Adrenal gland (tissue), 12 donors: ENCODE results near the gene KCTD1. TPM values are rescaled to one million over a fixed set of nuclear protein-coding genes. Genes with fewer than 3 reads are reported as not detected.

ENCODE experiments used
- DNase-seq, 7 donors: peaks; one replicate each; pipeline ENCODE4 v3.0.0-alpha.2; 2019 to 2020
- H3K27ac ChIP-seq, 5 donors: fragments of 200-600 bp; sonication (generic) in 4 of 5; 1 replicate in 3 of 5; 2 replicates in 2 of 5; pipeline versions ENCODE4 v1.5.1 to v1.8.0; 2016 to 2020; ENCODE audit warnings: mild to moderate bottlenecking in 1 of 5
- H3K27me3 ChIP-seq: fragments of 200-600 bp; 2 replicates; pipeline ENCODE4 v1.8.0; 2021
- H3K36me3 ChIP-seq, 2 donors: fragments of 200-600 bp; replicated peaks in 1 of 2; 1 replicate in 1 of 2; 2 replicates in 1 of 2; pipeline versions ENCODE4 v1.5.1 to v1.8.0; 2018 to 2022
- H3K4me1 ChIP-seq, 2 donors: fragments of 200-600 bp; replicated peaks in 1 of 2; 1 replicate in 1 of 2; 2 replicates in 1 of 2; pipeline versions ENCODE4 v1.5.1 to v1.8.0; 2018 to 2021
- H3K4me3 ChIP-seq, 4 donors: fragments of 200-600 bp; sonication (generic) in 3 of 4; one replicate each; pipeline ENCODE4 v1.5.1; 2016 to 2018
- H3K9me3 ChIP-seq, 3 donors: fragments of 200-600 bp; sonication (generic) in 1 of 3; replicated peaks in 1 of 3; 1 replicate in 2 of 3; 2 replicates in 1 of 3; pipeline versions ENCODE4 v1.5.1 to v1.8.0; 2016 to 2021
- CTCF ChIP-seq, 6 experiments: fragments of 450-650 bp in 4 of 6; fragments of 200-600 bp in 2 of 6; sonication (generic) in 1 of 6; IDR thresholded peaks; 1 replicate in 5 of 6; 2 replicates in 1 of 6; pipeline versions ENCODE4 v1.5.1 to v1.8.0; 2016 to 2021; ENCODE audit warnings: antibody characterized with exemption in 6 of 6, mild to moderate bottlenecking in 2 of 6, moderate library complexity in 1 of 6
- POLR2A ChIP-seq, 2 donors: fragments of 450-650 bp; IDR thresholded peaks; one replicate each; pipeline ENCODE4 v1.6.1; 2017; ENCODE audit warnings: antibody characterized with exemption in 2 of 2, mild to moderate bottlenecking in 2 of 2, moderate library complexity in 1 of 2
- WGBS, 4 donors: extraction: QIAGEN DNeasy Blood & Tissue Kit in 2 of 4; methylation state at CpG; one replicate each; pipeline versions ENCODE4 v1.1.5 to v1.1.7; 2013 to 2017; 5-methylcytosine and 5-hydroxymethylcytosine counted together
- intact Hi-C, 2 donors: fragments of 100-400 bp; cut with DNase I; formaldehyde crosslinking; loops; one replicate each; pipeline versions ENCODE4 v1.14.1 to v1.15.0; 2022 to 2023
- polyA plus RNA-seq, 3 donors: library from polyadenylated mRNA; stranded (reverse); fragments of 200-250 nt in 2 of 3; fragments of 350-450 nt in 1 of 3; fragmentation: Illumina TruSeq in 1 of 3; extraction: RNeasy Lipid Tissue Mini Kit (QIAGEN cat#74804) in 1 of 3; gene quantifications; one replicate each; pipeline ENCODE4 v1.2.3, GENCODE V29; 2013 to 2014
- total RNA-seq, 9 donors: library from RNA; depleted of rRNA in 4 of 9; stranded (reverse); fragments of >200 nt in 4 of 9; fragments of 120-200 nt in 1 of 9; fragmentation: NEBNext Ultra II Directional in 1 of 9; extraction: Animal tissue kit (Norgen Biotek cat#: 25700) in 1 of 9; gene quantifications; one replicate each; pipeline versions ENCODE4 v1.1.0 to v1.2.4, GENCODE V29; 2013 to 2023
- donor health status: healthy with polysubstance abuse.
- donor health status: Bipolar disorder and iron deficiency.
- donor health status: DM: yes; HTN: yes; CAD: no.
- donor health status: DM: no; HTN: no; CAD: no.
- donor health status: DM: no; HTN: no; CAD: no.
- donor health status: DM: yes; HTN: yes; CAD: no.

Gene KCTD1
- total and polyA plus RNA-seq, 12 donors: 9.8 to 44.8 (median 30.8) TPM

- whole genome bisulfite sequencing, 4 donors: 80 to 93% (median 92%) methylated on average over 4 of the region's 4 CpGs
- Histone ChIP-seq H3K9me3 (no peaks in the 10 kb centered on the region), H3K27me3 (no peaks in the 10 kb centered on the region), H3K36me3 (no peaks in the 10 kb centered on the region), H3K4me3 (no peak overlapping the region), H3K27ac (peak overlapping the region in 1 of 5 donors; percentile 18), H3K4me1 (no peaks in the 10 kb centered on the region)
- DNase-seq: no peak
- intact Hi-C loops: no loop called here
- TF ChIP-seq POLR2A (IDR thresholded peaks at IDR 0.05) (no peak), CTCF (IDR thresholded peaks at IDR 0.05) (no peak)
Measured at GRCh38 chr18:26502823-26503222, 45.5 kb downstream of the KCTD1 start.

DNA sequence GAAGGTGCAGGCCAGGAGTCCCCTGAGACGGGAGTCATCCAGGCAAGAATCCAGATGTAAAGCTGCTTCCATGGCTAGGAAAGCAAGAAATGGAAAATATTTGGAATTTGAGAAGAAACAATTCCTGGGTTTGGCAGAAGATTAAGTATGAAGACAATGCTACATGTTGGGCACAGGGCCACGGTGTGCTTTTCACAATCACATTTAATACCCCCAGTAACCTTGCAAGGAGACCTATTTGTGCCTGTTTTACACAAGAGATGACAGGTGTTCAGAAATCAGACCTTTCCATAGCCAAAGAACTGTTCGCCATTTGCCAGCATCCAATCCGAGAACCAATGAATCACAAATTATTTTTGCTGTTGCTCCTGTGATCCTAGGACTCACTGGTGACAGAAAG lies 50.5 kb downstream of the KCTD1 start:
- Histone ChIP-seq H3K36me3 (no peaks in the 10 kb centered on the region), H3K9me3 (no peaks in the 10 kb centered on the region), H3K27me3 (no peaks in the 10 kb centered on the region), H3K27ac (no peak overlapping the region), H3K4me1 (peaks cover 0 to 4% of the 10 kb centered on the region in 2 donors), H3K4me3 (no peak overlapping the region)
- no peak for DNase-seq
- 89 to 96% (median 92%) methylated on average over 4 of the region's 4 CpGs for WGBS, 4 donors
- intact Hi-C loops: no loop called here
- no peak for TF ChIP-seq CTCF (IDR thresholded peaks at IDR 0.05)
- TF ChIP-seq POLR2A (IDR thresholded peaks at IDR 0.05): no peak

- H3K27me3 ChIP-seq: no peaks in the 10 kb centered on the region
- no peak overlapping the region for H3K4me3 ChIP-seq
- intact Hi-C loops: no loop called here
- 44 to 62% (median 49%) methylated on average over 1 of the region's 1 CpG for WGBS, 4 donors
- DNase-seq: no peak
- no peaks in the 10 kb centered on the region for H3K9me3 ChIP-seq
- peaks cover 0 to 4% of the 10 kb centered on the region in 2 donors for H3K4me1 ChIP-seq
- H3K27ac ChIP-seq: no peak overlapping the region
- no peaks in the 10 kb centered on the region for H3K36me3 ChIP-seq
- no peak for TF ChIP-seq CTCF (IDR thresholded peaks at IDR 0.05)
- no peak for TF ChIP-seq POLR2A (IDR thresholded peaks at IDR 0.05)
Measured at GRCh38 chr18:26496528-26496927, 51.8 kb downstream of the KCTD1 start.

- no peak overlapping the region for H3K4me3 ChIP-seq
- H3K36me3 ChIP-seq: no peaks in the 10 kb centered on the region
- no peaks in the 10 kb centered on the region for H3K9me3 ChIP-seq
- TF ChIP-seq CTCF (IDR thresholded peaks at IDR 0.05) (no peak), POLR2A (IDR thresholded peaks at IDR 0.05) (no peak)
- H3K27me3 ChIP-seq: no peaks in the 10 kb centered on the region
- DNase-seq: no peak
- intact Hi-C loops: no loop called here
- H3K27ac ChIP-seq: no peak overlapping the region
- H3K4me1 ChIP-seq: peaks cover 0 to 4% of the 10 kb centered on the region in 2 donors
- 95 to 100% (median 97%) methylated on average over 5 of the region's 5 CpGs for WGBS, 4 donors
Measured at GRCh38 chr18:26495287-26495686, 53.1 kb downstream of the KCTD1 start.
